NT2/D1 (cell line): ENCODE results near the gene SEL1L2.

Source experiments
- SUZ12 ChIP-seq: IDR thresholded peaks from 2 replicates; pipeline ENCODE4 v1.6.1; 2011; ENCODE audit not compliant: insufficient read length, insufficient read depth; ENCODE audit errors: extremely low read depth
- YY1 ChIP-seq: IDR thresholded peaks from 2 replicates; pipeline ENCODE4 v1.6.1; 2011; ENCODE audit not compliant: insufficient read length, insufficient read depth

- no peak for TF ChIP-seq SUZ12
- no peak for TF ChIP-seq YY1
These were observed 92.3 kb downstream of the SEL1L2 start for GRCh38 chr20:13898012-13898612.
